Neural cell (in vitro differentiated cells): Measurements from ENCODE around the gene CYTH3. TPM values are rescaled to one million over a fixed set of nuclear protein-coding genes. Genes with fewer than 3 reads are reported as not detected.

Source experiments
- H2AFZ ChIP-seq: fragments of 200-600, 300-800 bp; sonication (generic), shearing (Covaris generic); 2 replicates; pipeline ENCODE4 v1.6.0; 2014; ENCODE audit warnings: low read depth, mild to moderate bottlenecking, antibody characterized with exemption, low read length, moderate library complexity
- H3F3A ChIP-seq: fragments of 200-600 bp; shearing (Covaris generic); 2 replicates; pipeline ENCODE4 v1.6.1; 2016; ENCODE audit warnings: mild to moderate bottlenecking, moderate library complexity, mixed read lengths, antibody characterized with exemption, low read length; ENCODE audit not compliant: insufficient read depth, poor library complexity, severe bottlenecking
- H3K27ac ChIP-seq: fragments of 200-600, 300-800 bp; sonication (generic), shearing (Covaris generic); 2 replicates; pipeline ENCODE4 v1.5.1; 2014; ENCODE audit warnings: mild to moderate bottlenecking, low read length, moderate library complexity
- H3K27me3 ChIP-seq: fragments of 300-800, 200-600 bp; sonication (generic), shearing (Covaris generic); 2 replicates; pipeline ENCODE4 v1.6.0; 2014; ENCODE audit warnings: mild to moderate bottlenecking, low read depth, low read length, moderate library complexity; ENCODE audit not compliant: insufficient read depth
- H3K36me3 ChIP-seq: fragments of 300-800, 200-600 bp; sonication (generic), shearing (Covaris generic); 2 replicates; pipeline ENCODE4 v1.5.1; 2014; ENCODE audit warnings: mild to moderate bottlenecking, antibody characterized with exemption, low read length, moderate library complexity; ENCODE audit not compliant: insufficient read depth
- H3K4me2 ChIP-seq: fragments of 300-800, 200-600 bp; sonication (generic), shearing (Covaris generic); 2 replicates; pipeline ENCODE4 v1.6.0; 2014; ENCODE audit warnings: mild to moderate bottlenecking, low read length
- H3K4me3 ChIP-seq: fragments of 300-800, 200-600 bp; sonication (generic), shearing (Covaris generic); 2 replicates; pipeline ENCODE4 v1.5.1; 2014; ENCODE audit warnings: mild to moderate bottlenecking, low read length, moderate library complexity
- H3K79me2 ChIP-seq: fragments of 200-600 bp; shearing (Covaris generic); replicated peaks from 2 replicates; pipeline ENCODE4 v1.6.0; 2014; ENCODE audit warnings: mild to moderate bottlenecking, low read length, moderate library complexity; ENCODE audit not compliant: insufficient read depth
- H3K9ac ChIP-seq: fragments of 300-800, 200-600 bp; sonication (generic), shearing (Covaris generic); 2 replicates; pipeline ENCODE4 v1.6.1; 2016; ENCODE audit warnings: mild to moderate bottlenecking, low read length, mixed read lengths
- H3K9me2 ChIP-seq: fragments of 200-600 bp; shearing (Covaris generic); 2 replicates; pipeline ENCODE4 v1.6.1; 2016; ENCODE audit warnings: mild to moderate bottlenecking, low read length, mixed read lengths; ENCODE audit not compliant: insufficient read depth
- H3K9me3 ChIP-seq: fragments of 200-600, 300-800 bp; sonication (generic), shearing (Covaris generic); 2 replicates; pipeline ENCODE4 v1.6.1; 2016; ENCODE audit warnings: mild to moderate bottlenecking, mixed run types, low read length, moderate library complexity, mixed read lengths
- H4K20me1 ChIP-seq: fragments of 200-600 bp; shearing (Covaris generic); 2 replicates; pipeline ENCODE4 v1.6.1; 2016; ENCODE audit warnings: mild to moderate bottlenecking, mixed run types; ENCODE audit not compliant: insufficient read depth
- EP300 ChIP-seq: fragments of 450-650 bp; conservative IDR thresholded peaks from 2 replicates; pipeline ENCODE4 v1.6.1; 2014; ENCODE audit warnings: antibody characterized with exemption, mild to moderate bottlenecking, moderate library complexity; ENCODE audit not compliant: poor library complexity, severe bottlenecking
- EZH2 ChIP-seq: fragments of 200-600, 300-800 bp; shearing (Covaris generic), sonication (generic); IDR thresholded peaks from 2 replicates; pipeline ENCODE4 v1.6.1; 2014; ENCODE audit warnings: antibody characterized with exemption, low read length, borderline replicate concordance, mild to moderate bottlenecking; ENCODE audit not compliant: insufficient read depth, poor library complexity, severe bottlenecking
- MXI1 ChIP-seq: fragments of 450-650 bp; conservative IDR thresholded peaks from 2 replicates; pipeline ENCODE4 v1.6.1; 2014; ENCODE audit warnings: antibody characterized with exemption, mild to moderate bottlenecking; ENCODE audit not compliant: poor library complexity, severe bottlenecking
- POLR2AphosphoS5 ChIP-seq: IDR thresholded peaks from 2 replicates; pipeline ENCODE4 v1.6.1; 2012
- RAD21 ChIP-seq: fragments of 450-650 bp; conservative IDR thresholded peaks from 2 replicates; pipeline ENCODE4 v1.6.1; 2014; ENCODE audit warnings: antibody characterized with exemption, mild to moderate bottlenecking, moderate library complexity
- SMC3 ChIP-seq: fragments of 450-650 bp; conservative IDR thresholded peaks from 2 replicates; pipeline ENCODE4 v1.6.1; 2014; ENCODE audit warnings: antibody characterized with exemption, mild to moderate bottlenecking, moderate library complexity; ENCODE audit not compliant: poor library complexity
- TAF1 ChIP-seq: IDR thresholded peaks from 2 replicates; pipeline ENCODE4 v1.6.1; 2012; ENCODE audit warnings: low read depth
- polyA plus RNA-seq: library from polyadenylated mRNA; depleted of rRNA; stranded (reverse); fragments of >200 nt; gene quantifications from 2 replicates; pipeline ENCODE4 v1.2.3, GENCODE V29; 2014
- TF ChIP-seq, protein P1 (sequence below): fragments of 450-650 bp; IDR thresholded peaks from 2 replicates; pipeline ENCODE4 v1.5.1; 2014; ENCODE audit warnings: antibody characterized with exemption, mild to moderate bottlenecking, moderate library complexity; ENCODE audit not compliant: poor library complexity, severe bottlenecking
- TF ChIP-seq, protein P2 (sequence below): IDR thresholded peaks from 2 replicates; pipeline ENCODE4 v1.6.1; 2012; ENCODE audit warnings: borderline replicate concordance

Gene CYTH3
- polyA plus RNA-seq, 1 donor from 2014 or later, result 33.9 TPM

DNA sequence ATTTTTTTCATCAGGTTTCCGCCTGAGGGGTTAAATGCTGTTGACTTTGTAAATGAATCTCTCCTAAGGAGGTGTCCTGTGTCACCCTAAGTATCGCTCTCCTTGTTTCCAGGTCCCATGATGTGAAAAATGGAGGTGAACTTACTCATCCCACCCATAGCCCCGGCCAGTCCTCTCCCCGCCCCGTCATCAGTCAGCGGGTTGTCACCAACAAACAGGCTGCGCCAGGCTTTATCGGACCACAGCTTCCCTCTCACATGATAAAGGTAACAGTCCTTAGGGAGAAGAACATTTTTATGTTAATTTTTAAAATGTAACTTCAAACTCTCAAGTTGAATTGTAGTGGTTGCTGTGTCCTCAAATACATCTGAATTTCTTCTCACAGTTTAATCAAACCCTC, 124.8 kb downstream of the CYTH3 start:
- no peak overlapping the region for H3K4me3 ChIP-seq
- H3K79me2 ChIP-seq, result no peaks in the 10 kb centered on the region
- H3F3A ChIP-seq, result no peaks in the 10 kb centered on the region
- no peaks in the 10 kb centered on the region for H3K27me3 ChIP-seq
- no peaks in the 10 kb centered on the region for H3K9me2 ChIP-seq
- no peaks in the 10 kb centered on the region for H4K20me1 ChIP-seq
- no peak for TF ChIP-seq SMC3
- no peak for TF ChIP-seq RAD21
- TF ChIP-seq, protein P1, sequence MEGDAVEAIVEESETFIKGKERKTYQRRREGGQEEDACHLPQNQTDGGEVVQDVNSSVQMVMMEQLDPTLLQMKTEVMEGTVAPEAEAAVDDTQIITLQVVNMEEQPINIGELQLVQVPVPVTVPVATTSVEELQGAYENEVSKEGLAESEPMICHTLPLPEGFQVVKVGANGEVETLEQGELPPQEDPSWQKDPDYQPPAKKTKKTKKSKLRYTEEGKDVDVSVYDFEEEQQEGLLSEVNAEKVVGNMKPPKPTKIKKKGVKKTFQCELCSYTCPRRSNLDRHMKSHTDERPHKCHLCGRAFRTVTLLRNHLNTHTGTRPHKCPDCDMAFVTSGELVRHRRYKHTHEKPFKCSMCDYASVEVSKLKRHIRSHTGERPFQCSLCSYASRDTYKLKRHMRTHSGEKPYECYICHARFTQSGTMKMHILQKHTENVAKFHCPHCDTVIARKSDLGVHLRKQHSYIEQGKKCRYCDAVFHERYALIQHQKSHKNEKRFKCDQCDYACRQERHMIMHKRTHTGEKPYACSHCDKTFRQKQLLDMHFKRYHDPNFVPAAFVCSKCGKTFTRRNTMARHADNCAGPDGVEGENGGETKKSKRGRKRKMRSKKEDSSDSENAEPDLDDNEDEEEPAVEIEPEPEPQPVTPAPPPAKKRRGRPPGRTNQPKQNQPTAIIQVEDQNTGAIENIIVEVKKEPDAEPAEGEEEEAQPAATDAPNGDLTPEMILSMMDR, result no peak
- TF ChIP-seq TAF1, result no peak
- TF ChIP-seq MXI1, result no peak
- no peak overlapping the region for H2AFZ ChIP-seq
- H3K36me3 ChIP-seq, result peaks cover 9% of the 10 kb centered on the region
- no peak overlapping the region for H3K9ac ChIP-seq
- H3K4me2 ChIP-seq, result no peak overlapping the region
- H3K9me3 ChIP-seq, result no peaks in the 10 kb centered on the region
- H3K27ac ChIP-seq, result no peak overlapping the region

DNA sequence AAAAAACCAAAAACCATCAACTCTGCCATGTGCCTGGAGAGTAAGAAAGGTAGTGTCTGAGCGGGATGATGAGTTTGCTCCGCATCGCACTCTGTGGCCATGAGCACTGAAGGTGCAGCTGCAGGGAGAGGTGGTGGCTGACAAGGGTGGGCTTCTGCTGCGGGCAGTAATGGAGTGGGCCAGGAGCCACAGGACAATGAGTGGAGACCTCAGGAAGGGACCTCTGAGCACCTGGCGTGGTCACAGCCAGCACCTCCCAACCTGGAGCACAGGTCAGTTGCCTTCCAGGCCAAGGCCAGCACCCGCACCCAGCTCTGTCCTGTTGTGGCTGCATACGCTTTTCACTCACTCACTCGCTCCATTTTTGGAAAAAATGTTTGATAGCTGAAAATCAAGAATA, 125.8 kb downstream of the CYTH3 start:
- H3K36me3 ChIP-seq, result peaks cover 9% of the 10 kb centered on the region
- H2AFZ ChIP-seq, result no peak overlapping the region
- no peak for TF ChIP-seq EZH2
- TF ChIP-seq, protein P2, sequence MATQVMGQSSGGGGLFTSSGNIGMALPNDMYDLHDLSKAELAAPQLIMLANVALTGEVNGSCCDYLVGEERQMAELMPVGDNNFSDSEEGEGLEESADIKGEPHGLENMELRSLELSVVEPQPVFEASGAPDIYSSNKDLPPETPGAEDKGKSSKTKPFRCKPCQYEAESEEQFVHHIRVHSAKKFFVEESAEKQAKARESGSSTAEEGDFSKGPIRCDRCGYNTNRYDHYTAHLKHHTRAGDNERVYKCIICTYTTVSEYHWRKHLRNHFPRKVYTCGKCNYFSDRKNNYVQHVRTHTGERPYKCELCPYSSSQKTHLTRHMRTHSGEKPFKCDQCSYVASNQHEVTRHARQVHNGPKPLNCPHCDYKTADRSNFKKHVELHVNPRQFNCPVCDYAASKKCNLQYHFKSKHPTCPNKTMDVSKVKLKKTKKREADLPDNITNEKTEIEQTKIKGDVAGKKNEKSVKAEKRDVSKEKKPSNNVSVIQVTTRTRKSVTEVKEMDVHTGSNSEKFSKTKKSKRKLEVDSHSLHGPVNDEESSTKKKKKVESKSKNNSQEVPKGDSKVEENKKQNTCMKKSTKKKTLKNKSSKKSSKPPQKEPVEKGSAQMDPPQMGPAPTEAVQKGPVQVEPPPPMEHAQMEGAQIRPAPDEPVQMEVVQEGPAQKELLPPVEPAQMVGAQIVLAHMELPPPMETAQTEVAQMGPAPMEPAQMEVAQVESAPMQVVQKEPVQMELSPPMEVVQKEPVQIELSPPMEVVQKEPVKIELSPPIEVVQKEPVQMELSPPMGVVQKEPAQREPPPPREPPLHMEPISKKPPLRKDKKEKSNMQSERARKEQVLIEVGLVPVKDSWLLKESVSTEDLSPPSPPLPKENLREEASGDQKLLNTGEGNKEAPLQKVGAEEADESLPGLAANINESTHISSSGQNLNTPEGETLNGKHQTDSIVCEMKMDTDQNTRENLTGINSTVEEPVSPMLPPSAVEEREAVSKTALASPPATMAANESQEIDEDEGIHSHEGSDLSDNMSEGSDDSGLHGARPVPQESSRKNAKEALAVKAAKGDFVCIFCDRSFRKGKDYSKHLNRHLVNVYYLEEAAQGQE, result no peak
- H3K79me2 ChIP-seq, result no peaks in the 10 kb centered on the region
- H3F3A ChIP-seq, result no peaks in the 10 kb centered on the region
- H3K4me3 ChIP-seq, result no peak overlapping the region
- no peaks in the 10 kb centered on the region for H4K20me1 ChIP-seq
- no peaks in the 10 kb centered on the region for H3K27me3 ChIP-seq
- no peak overlapping the region for H3K4me2 ChIP-seq
- H3K27ac ChIP-seq, result no peak overlapping the region
- no peak overlapping the region for H3K9ac ChIP-seq
- no peaks in the 10 kb centered on the region for H3K9me2 ChIP-seq
- H3K9me3 ChIP-seq, result no peaks in the 10 kb centered on the region

DNA sequence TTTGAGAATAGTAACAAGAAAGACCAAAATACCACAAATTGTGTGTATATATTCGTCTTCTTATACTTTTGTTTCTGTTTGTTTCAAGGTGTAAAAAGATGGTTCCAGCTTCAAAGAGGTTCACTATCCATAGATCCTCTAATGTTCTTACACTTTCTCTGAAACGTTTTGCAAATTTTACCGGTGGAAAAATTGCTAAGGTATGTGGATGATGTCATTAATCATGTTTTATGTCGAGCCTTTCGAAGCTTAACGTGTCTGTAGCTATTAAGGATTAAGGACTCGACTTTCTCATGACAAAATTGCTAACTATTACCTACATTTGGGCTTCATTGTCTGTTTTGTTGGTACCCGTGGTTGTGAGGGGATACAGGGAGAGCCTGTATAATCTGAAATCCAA, 128.4 kb downstream of the CYTH3 start:
- no peak overlapping the region for H3K9ac ChIP-seq
- H3K9me3 ChIP-seq, result no peaks in the 10 kb centered on the region
- no peaks in the 10 kb centered on the region for H3K9me2 ChIP-seq
- no peaks in the 10 kb centered on the region for H4K20me1 ChIP-seq
- H3K4me2 ChIP-seq, result no peak overlapping the region
- no peak overlapping the region for H3K4me3 ChIP-seq
- no peaks in the 10 kb centered on the region for H3K79me2 ChIP-seq
- H2AFZ ChIP-seq, result no peak overlapping the region
- H3K27ac ChIP-seq, result no peak overlapping the region
- peaks cover 4% of the 10 kb centered on the region for H3K36me3 ChIP-seq
- H3F3A ChIP-seq, result no peaks in the 10 kb centered on the region
- H3K27me3 ChIP-seq, result no peaks in the 10 kb centered on the region
- no peak for TF ChIP-seq EP300
- no peak for TF ChIP-seq TAF1
- TF ChIP-seq MXI1, result no peak
- TF ChIP-seq, protein P1, result no peak
- no peak for TF ChIP-seq POLR2AphosphoS5
- TF ChIP-seq EZH2, result no peak
